ENCODE measurements around the gene NACC1.
A peak's percentile ranks its signal among the peaks of the same experiment; 100 is the strongest.

NACC1 gene

DNA sequence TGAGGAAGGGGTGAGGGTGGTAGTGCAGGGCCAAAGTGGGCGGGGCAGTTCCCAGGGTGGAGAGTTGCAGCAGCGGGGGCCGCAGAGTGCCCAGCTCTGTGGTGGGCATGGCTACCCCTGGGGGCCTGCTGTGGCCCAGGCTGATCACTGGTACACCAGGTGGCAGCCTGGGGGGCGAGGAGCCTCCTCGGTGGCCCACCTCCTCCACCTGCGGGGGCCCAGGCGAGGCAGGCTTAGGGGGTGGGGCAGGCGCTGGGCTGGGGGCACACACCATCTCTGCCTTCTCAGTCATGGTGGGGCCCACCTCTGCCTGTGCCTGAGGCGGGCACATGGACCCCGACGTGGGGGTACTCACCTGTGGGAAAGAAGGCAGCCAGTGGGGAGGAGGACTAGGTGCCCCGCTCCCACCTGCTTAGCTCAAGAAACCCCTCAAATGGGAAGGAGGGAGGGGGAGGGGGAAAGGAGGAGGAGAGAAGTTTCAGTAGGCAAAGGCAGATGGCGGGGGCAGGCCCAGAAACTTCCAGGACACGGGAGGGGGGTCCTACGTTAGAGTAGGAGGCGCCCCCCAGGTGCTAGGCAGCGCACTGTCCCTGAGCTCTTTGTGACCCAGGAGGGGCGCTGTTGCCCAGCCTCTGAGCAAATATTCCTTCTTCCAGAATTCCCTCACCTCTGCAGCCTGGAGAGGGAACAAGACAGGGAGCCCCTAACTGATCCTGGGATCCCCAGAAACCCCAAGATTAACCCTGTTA lies 17.0 kb upstream of the NACC1 start:
- DNase-seq, result no peak

DNA sequence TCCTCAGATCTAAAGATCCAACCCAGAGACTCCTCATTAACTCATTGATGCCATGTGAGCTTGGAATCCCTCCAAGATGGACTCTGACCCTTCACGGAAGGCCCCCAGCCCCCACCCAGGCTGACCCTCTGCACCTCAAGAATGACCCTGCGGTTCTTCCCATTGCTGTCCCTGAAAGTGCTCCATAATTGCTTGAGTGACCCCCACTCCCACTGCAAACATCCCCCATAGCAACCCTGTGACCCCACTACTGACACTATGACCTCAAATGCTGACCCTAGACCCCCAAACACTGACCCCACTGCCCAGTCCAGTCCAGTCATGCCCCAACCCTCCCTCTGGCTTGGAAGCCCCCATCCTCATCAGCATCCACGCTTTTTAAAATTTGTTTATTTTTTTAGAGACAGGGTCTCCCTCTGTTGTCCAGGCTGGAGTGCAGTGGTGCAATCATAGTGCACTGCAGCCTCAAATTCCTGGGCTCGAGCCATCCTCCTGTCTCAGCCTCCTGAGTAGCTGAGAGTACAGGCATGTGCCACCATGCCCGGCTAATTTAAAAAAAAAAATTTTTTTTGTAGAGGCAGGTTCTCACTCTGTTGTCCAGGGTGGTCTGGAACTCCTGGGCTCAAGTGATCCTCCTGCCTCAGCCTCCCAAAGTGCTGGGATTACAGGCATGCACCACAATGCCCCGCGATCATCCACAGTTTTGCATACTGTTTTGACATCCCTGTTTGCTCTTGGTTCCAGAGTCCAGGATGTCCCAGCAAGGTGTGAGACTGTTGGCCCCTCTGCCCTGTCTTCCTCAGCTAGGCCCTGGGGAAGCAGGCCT lies 16.3 kb upstream of the NACC1 start:
- no peak for DNase-seq

DNA sequence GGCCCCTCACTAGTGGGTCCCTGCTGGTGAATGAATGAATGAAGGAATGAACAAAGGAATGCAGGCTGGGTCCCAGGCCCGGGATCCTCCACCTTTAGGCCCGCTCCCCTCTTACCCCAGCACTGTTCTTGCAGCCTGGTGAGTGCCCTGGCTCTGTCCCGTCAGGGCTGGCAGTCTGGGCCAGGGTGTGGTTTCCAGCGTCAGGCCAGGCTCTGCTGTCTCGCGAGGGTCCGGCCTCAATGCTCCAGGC lies 15.7 kb upstream of the NACC1 start:
- no peak for DNase-seq

DNA sequence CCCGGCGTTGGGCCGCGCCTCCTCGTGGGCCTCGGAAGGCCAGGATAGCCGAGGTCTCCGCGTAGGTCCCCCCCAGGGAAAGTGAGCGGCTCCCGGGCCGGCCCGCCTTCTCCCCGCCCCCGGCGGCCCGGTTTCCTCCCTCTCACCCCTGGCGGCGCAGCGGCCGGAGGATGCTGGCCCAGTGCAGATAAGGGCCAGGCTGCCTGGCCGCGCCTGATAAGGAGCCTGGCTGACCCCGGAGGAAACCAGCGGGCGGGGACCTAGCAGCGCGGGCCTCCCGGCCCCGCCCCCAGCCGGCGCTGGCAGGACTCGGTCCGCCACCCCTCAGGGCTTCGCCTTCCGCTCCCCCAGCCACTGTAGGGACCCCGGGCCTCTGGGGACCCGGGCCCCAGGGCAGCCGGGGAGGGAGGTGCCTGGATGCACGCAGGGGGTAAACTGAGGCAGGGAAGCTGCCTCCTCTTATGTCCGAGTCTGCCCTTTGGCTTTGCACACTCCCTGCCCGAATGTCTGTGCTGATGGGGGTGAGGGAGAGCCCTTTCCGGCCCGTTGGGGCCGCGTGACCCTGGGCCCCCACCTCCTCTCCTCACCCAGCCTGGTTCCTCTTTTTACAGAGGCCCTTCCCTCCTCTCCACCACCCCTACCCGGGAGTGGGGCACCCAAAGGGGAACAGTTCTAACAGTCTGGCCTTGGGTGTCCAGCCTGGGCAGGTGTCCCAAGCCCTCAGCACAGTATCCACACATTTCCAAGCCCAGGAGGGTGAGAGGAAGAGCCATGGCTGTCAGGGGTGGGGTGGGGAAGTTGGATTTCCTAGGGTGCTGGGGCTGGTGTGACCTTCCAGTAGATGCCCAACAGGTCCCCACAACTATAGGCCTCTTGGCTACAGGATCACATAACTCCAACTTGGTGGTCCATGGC lies 15.1 kb upstream of the NACC1 start, which contains the start of gene LYL1:
Gene LYL1 (minus strand): TSS at position 193 of the 915 bp plus-strand sequence. CDS start 1,687 bp downstream, outside the sequence.
- DNase-seq, result no peak

DNA sequence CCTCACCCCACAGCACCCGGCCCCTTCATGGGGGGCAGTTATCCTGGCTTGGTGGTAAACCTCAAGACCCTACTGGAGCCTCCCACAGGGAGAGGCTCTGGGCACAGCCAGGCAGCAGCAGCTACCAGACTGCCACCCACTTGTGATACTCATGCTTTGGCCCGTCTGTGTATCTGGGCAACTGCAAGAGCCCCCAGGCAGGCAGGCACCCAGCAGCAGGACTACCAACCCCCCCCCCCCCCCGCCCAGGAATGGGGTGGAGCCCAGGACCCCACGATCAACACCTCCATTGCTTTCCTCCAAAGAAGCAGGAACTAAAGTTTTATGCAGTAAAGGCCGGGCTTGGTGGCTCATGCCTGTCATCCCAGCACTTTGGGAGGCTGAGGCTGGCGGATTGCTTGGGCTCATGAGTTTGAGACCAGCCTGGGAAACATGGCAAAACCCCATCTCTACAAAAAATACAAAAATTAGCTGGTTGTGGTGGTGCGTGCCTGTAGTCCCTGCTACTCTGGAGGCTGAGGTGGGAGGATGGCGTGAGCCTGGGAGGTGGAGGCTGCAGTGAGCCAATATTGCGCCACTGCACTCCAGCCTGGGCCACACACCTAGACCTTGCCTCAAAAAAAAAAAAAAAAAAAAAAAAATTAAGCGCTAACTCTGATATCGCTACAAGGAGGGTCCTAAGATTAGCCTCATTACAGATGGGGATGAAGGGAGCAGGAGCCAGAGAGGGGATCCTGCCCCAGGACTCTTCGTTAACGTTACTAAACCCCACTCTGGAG lies 14.3 kb upstream of the NACC1 start:
- DNase-seq, result no peak

DNA sequence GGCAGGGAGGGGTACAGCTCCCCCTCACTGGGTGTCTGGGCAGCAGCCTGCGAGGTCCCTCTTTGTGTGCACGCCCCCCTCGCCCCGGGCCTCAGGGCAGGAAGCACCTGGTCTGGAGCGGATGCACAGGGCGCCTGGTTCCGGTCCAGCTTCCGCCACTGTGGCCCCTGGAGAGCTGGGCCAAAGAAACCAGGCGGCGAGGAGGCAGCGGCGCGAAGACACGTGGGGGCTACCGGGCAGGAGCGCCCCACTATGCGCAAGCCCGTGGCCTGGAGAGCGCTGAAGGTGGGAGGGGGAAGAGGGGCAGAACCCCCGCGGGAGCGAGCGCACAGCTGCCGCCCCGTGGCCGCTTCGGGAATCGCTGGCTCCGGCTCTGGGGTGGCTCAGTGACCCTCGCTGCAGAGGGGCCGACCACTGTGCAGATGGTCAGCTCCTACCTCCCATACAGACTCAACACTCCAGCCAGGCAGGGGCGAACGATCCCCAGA lies 13.7 kb upstream of the NACC1 start:
- DNase-seq, result no peak

DNA sequence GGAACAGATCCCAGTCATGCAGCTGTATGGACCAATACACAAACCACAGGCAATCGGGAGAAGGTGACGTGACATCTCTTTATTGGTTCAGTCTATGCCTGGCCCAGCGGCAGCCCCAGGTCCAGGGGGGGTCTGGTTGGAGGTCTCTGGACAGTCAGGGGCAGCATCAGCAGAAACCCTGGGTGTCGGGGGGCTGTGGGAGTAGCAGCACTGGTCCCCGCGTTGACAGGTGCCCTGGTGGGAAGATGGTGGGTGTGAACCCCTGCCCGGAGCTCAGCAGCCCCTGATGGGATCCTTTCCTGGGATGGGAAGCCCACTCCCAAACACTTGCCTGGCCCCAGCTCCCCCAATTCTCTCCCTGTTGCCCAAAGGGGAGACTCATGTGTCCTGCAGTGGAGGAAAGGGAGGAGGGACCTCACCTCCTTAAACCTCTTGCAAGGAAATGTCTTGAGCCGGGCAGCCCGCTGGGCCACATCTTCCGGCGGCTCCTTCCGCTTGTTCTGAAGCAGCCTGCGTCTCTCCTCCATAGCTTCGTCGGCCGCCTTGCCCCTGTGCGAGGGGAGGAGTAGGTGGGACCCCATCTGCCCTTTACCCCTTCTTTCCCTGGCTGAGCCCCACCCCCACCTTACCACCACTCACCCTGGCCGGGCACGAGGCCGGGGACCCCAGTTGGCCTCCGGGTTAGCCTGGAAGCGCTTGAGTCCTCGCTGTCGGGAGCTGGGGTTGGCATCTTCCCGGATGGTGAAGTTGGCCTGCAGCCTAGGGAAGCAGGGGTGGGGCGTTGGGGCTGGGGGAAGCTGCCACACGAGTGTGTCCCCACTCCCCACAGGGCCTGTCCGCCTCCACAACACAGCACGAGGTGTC lies 13.0 kb upstream of the NACC1 start:
- no peak for DNase-seq

DNA sequence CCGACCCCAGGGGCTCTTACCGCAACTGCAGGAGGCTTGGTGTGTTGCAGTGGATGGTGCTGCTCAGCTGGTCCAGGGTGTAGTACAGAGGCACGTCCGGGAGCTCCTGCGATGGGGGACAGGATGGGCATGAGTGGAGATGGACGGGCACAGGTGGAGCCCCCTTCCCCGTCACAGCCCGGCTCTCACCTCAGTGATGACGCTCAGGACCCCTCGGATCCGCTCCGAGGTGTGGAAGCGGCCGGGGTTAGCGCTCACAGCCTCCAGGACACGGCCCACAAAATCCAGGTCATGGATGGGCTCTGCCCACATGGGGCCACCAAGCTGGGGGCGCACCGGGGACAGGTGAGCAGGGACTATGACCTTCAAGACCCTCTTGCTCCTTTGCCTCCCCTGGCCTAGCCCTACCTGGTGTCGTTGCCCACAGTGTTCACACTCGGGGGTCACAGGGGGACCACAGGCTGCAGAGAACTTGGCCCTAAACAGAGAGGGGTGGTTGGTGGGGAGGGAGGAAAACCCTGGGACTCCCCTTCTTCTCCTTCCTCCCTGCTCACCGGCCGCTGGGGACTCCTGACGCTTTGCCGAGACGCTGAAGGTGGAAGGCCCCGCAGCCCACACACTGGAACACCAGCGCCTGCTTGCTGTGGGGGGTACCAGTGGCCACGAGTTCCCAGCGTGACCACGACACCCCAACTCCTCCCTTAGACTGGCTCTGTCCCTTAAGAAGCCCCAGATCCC lies 8.5 kb upstream of the NACC1 start:
- no peak for DNase-seq

DNA sequence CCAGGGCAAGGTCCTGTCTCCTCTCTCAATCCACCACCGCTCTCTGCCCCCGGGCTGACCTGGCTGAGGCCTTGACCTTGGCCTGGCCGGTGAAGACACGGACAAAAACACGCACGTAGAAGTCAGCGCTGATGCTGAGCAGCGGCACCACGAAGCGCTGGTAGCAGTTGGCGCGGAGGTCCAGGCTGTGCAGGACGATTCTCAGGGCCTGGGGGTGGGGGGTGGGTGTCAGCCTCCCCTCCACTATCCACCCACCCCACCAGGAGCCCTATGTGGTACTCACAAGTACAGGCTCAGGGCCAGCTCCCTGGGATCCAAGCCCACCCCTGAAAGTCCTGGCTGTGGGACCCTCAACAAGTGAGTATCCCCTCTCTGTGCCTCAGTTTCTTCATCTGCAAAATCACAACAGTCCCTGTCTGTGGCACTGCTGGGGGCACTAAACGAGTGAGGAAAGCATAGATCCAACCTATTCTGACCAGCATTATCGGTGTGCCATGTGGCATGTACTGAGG lies 7.9 kb upstream of the NACC1 start:
- DNase-seq, result no peak

DNA sequence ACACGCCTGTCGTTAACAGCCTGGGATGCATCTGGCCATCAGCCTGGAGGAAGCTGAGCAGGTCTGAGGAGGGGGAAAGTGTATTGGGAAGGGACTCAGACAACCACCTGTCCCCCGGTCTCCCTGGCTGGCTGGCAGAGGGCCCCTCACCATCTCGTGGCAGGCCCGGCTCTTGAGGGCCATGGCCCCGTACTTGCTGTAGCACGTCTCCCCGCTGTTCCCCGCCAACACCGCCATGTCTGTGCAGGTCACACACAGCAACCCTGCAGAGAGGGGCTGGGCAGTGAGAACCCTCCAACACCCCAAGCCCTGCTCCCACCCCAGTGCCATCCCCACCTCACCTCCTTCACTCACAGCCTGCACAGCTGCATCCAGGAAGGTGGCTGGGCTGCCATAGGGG lies 5.5 kb upstream of the NACC1 start:
- no peak for DNase-seq

GRCh38 chr19:13115936-13116281 lies 2.2 kb upstream of the NACC1 start:
- DNase-seq, result no peak

- peak; percentile 81 to 97 (median 95) for DNase-seq
Measured at GRCh38 chr19:13116282-13117175, 1.5 kb upstream of the NACC1 start, which contains the start of gene TRMT1. Gene TRMT1 (minus strand): TSS chr19:13116740. CDS start chr19:13116399, 341 bp downstream.

DNA sequence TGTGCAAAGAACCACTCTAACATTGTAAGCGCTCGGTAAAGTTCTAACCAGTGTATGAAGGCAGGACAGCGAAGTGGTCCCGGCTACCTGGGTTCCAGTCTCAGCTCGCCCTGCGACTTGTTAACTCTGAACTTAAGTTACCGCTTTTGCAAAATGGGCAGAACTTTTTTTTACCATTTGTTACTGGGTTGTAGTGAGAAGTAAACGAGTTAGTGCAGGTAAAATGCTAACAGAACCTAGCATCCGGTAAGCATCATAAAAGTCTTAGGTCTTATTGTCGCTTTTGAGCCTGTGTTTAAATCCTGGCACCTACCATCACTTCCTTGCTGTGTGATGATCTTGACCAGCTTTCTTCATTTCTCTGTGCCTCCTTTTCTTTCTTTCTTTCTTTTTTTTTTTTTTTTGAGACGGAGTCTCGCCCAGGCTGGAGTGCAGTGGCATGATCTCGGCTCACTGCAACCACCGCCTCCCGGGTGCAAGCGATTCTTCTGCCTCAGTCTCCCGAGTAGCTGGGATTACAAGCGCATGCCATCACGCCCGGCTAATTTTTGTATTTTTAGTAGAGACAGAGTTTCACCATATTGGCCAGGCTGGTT lies 790 bp upstream of the NACC1 start:
- DNase-seq, result no peak

- DNase-seq, result peak; percentile 7 to 68 (median 59)
Measured at GRCh38 chr19:13118424-13119193, 545 bp downstream of the NACC1 start.

- DNase-seq, result no peak
Measured at GRCh38 chr19:13119627-13120026, 1.6 kb downstream of the NACC1 start.

- no peak for DNase-seq
Measured at GRCh38 chr19:13120031-13120430, 2.0 kb downstream of the NACC1 start.

DNA sequence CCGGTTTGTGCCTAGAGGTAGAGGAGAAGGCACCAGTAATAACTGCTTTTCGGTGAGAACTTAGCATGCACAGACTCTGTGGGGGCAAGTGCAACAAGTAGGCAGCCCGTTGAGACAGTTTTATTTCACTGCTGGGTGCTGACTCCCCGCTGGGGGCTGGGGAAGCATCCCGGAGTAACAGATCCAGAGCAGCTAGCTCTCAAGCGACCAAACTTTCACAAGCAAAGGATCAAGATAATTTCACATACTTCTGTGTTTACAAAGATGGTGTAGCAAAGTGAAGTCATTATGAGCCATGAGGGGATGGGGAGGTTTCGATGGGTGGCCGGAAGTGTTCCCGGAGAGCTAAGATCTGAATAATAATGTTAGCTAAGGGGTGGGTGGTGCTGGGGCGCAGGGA lies 2.8 kb downstream of the NACC1 start:
- no peak for DNase-seq

Measured in NCI-H1417 (cell line).